GM18517 (cell line): ENCODE measurements around the gene SLC26A5.
"Not testable (repeated sequence)": the region's sequence is repeated elsewhere in the genome, so short reads cannot be mapped to it uniquely, and the experiment has no call there.

Source experiments
- ATAC-seq: cut with Tn5 transposase; IDR thresholded peaks from one replicate; pipeline ENCODE4 v1.9.1; 2021; ENCODE audit warnings: mild to moderate bottlenecking, moderate library complexity; ENCODE audit not compliant: unreplicated experiment

The SLC26A5 gene

GRCh38 chr7:103405789-103406613 is 40.0 kb downstream of the SLC26A5 start:
- not testable (repeated sequence) for ATAC-seq

- ATAC-seq = not testable (repeated sequence)
These were observed 46.3 kb downstream of the SLC26A5 start for GRCh38 chr7:103399687-103400086.

GRCh38 chr7:103398483-103399127 is 47.4 kb downstream of the SLC26A5 start:
- no peak for ATAC-seq

DNA sequence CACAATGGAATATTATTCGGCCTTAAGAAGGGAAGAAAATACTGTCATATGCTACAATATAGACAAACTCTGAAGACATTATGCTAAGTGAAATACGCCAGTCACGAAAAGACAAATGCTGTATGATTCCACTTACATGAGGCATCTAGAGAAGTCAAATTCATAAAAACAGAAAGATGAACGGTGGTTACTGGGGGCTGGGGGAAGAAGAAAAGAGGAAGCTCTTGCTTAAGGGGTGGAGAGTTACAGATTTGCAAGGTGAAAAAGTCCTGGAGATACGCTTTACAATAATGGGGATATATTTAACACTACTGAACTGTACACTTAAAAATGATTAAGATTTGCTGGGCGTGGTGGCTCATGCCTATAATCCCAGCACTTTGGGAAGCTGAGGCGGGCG is 49.5 kb downstream of the SLC26A5 start:
- no peak for ATAC-seq

DNA sequence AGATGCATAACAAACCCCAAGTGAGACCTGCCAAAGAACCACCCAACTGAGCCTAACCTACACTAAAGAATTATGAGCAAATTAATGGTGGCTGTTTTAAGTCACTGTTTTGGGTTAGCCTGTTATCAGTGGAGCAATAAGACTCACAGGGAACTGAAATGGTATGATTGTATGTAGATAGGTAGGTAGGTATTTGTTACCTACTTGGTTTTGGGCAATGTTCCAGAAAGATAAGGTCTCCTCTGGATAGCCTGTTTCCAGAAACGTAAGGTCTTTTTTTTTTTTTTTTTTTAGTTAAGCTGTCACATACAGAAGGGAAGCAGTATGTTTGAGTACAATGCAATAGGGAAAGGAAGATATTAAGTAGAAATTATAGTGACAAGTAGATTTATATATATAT is 50.9 kb downstream of the SLC26A5 start:
- no peak for ATAC-seq

- ATAC-seq = no peak
These were observed 51.4 kb downstream of the SLC26A5 start for GRCh38 chr7:103394566-103394965.

GRCh38 chr7:103391976-103392375 is 54.0 kb downstream of the SLC26A5 start:
- ATAC-seq = no peak

- no peak for ATAC-seq
These were observed 54.9 kb downstream of the SLC26A5 start for GRCh38 chr7:103391150-103391549.

- ATAC-seq = no peak
These were observed 56.7 kb downstream of the SLC26A5 start for GRCh38 chr7:103389263-103389662.

GRCh38 chr7:103388469-103389140 is 57.4 kb downstream of the SLC26A5 start:
- no peak for ATAC-seq

- ATAC-seq = no peak
These were observed 58.8 kb downstream of the SLC26A5 start for GRCh38 chr7:103387242-103387641.

DNA sequence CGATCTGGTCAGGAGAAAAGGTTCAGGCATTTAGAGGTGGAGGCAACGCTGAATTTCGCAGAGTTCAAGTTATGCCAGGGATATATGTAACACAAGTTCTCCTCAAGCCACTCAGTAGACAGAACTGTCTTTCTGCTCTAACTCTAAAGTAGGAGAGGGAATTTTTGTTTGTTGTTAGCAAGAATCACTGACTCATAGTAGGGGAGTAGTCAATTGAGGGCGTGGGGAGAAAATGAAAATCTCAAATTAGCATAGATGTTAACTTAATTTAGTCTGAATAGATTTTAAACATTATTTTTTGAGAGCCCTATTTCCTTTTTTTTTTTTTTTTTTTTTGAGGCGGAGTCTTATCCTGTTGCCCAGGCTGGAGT is 64.0 kb downstream of the SLC26A5 start:
- no peak for ATAC-seq

DNA sequence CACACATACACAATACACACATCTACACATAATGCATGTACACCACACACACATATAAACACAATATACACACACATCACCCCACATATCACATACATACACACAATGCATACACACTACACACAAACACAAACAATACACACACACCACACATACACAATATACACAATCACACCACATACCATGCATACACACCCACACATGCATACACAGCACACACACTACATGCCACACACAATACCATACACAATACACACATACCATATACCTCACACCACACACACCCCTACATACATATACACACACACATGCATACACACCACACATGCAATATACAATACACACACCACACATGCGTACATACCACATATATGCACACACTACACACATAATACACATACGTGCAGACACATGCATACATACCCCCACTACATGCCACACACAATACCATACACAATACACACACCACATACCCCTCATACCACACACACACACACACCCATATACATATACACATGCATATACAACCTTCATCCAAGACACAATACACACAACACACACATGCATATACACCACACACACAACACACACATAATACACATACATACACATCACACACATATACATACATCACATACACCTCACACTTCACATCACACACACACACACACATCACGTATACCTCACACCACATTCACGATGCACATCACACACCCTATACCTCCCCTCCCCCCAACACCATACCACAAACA is 64.6 kb downstream of the SLC26A5 start:
- ATAC-seq = no peak

DNA sequence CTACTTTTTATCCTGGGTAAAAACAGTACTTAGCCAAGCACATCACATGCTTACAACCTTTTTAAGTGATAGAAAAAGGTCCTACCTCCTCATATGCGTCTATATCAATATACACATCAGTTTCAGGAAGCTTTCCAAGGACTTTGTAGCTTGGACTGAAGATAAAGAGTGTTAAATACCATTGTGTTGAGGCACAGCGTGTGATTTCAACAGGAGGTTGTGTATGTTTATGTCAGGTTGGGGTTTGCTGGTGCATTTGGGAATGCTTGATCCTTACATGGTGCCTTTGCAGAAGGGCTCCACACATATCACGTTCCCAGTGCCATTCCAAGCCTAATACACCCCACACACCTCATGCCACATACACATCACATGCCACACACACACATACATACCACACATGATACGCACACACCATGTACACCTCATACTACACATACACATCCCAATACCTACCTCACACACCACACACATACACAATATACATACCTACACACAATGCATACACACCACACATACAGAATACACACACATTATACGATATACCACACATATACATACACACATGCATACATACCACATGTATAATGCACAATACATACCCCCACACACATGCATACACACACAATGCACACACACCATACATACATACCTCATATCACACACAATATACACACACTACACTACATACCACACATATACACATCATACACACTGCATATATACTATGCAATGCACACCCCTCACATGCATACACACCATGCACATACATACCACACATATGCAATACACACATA is 65.4 kb downstream of the SLC26A5 start:
- no peak for ATAC-seq

- no peak for ATAC-seq
These were observed 66.6 kb downstream of the SLC26A5 start for GRCh38 chr7:103379270-103379975.

- no peak for ATAC-seq
These were observed 72.0 kb downstream of the SLC26A5 start for GRCh38 chr7:103373866-103374643.

DNA sequence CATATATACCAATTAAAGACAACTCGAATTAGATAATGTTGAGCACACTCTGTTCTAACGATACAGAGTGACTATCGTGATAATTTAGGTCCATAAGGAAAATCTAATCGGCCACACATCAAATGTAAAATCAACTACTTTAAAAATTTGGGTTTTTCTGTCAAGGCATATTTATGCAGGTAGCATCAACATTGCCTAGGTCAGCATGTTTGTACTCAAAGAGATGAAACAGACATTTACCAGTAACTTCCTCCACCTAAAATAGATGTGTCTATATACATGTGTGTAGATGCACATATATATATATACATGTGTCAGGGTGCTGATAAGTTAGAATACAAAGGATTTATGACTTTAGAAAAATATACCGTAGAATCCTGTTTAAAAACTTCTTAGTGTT is 76.6 kb downstream of the SLC26A5 start:
- ATAC-seq = no peak

GRCh38 chr7:103349805-103350204 is 96.2 kb downstream of the SLC26A5 start:
- no peak for ATAC-seq

- no peak for ATAC-seq
These were observed 97.0 kb downstream of the SLC26A5 start for GRCh38 chr7:103348959-103349358.
